HuH-7.5 (cell line): ENCODE results near the gene ACTBL2.
"Not testable (repeated sequence)": the region's sequence is repeated elsewhere in the genome, so short reads cannot be mapped to it uniquely, and the experiment has no call there.

Experiments used
- DNase-seq: peaks from one replicate; pipeline ENCODE4 v3.0.0; 2011; ENCODE audit warnings: low spot score

Gene ACTBL2

GRCh38 chr5:57482671-57483106 lies at the start of gene ACTBL2:
TSS of gene ACTBL2 (minus strand) at chr5:57482811. CDS start at chr5:57482707, 104 bp downstream.
- DNase-seq = no peak

GRCh38 chr5:57531333-57531732 lies 48.7 kb upstream of the ACTBL2 start:
- no peak for DNase-seq

GRCh38 chr5:57529864-57530263 lies 47.3 kb upstream of the ACTBL2 start:
- DNase-seq = no peak

- DNase-seq = no peak
These were observed 45.3 kb upstream of the ACTBL2 start for GRCh38 chr5:57527870-57528269.

- no peak for DNase-seq
These were observed 41.9 kb upstream of the ACTBL2 start for GRCh38 chr5:57524348-57525060.

- not testable (repeated sequence) for DNase-seq
These were observed 39.9 kb upstream of the ACTBL2 start for GRCh38 chr5:57522477-57522876.

GRCh38 chr5:57518415-57518814 lies 35.8 kb upstream of the ACTBL2 start:
- DNase-seq = not testable (repeated sequence)

- no peak for DNase-seq
These were observed 34.6 kb upstream of the ACTBL2 start for GRCh38 chr5:57517250-57517649.

- DNase-seq = no peak
These were observed 31.2 kb upstream of the ACTBL2 start for GRCh38 chr5:57513785-57514184.

GRCh38 chr5:57511321-57511720 lies 28.7 kb upstream of the ACTBL2 start:
- no peak for DNase-seq

GRCh38 chr5:57509501-57510260 lies 27.1 kb upstream of the ACTBL2 start:
- DNase-seq = no peak

- DNase-seq = no peak
These were observed 25.6 kb upstream of the ACTBL2 start for GRCh38 chr5:57508211-57508610.

GRCh38 chr5:57505272-57506200 lies 22.9 kb upstream of the ACTBL2 start:
- no peak for DNase-seq

GRCh38 chr5:57504357-57504756 lies 21.7 kb upstream of the ACTBL2 start:
- DNase-seq = no peak

GRCh38 chr5:57503433-57503832 lies 20.8 kb upstream of the ACTBL2 start:
- DNase-seq = no peak

GRCh38 chr5:57501414-57502201 lies 19.0 kb upstream of the ACTBL2 start:
- DNase-seq = no peak

GRCh38 chr5:57499262-57500050 lies 16.8 kb upstream of the ACTBL2 start:
- DNase-seq = no peak

- no peak for DNase-seq
These were observed 15.1 kb upstream of the ACTBL2 start for GRCh38 chr5:57497733-57498132.

- no peak for DNase-seq
These were observed 12.9 kb upstream of the ACTBL2 start for GRCh38 chr5:57495285-57496086.
